Islet precursor cell (in vitro differentiated cells): Measurements from ENCODE around the gene HOXD8.
A peak's percentile ranks its signal among the peaks of the same experiment; 100 is the strongest.

ENCODE experiments used
- DNase-seq: peaks from one replicate; pipeline ENCODE4 v3.0.0-alpha.2; 2018

HOXD8 gene

DNA sequence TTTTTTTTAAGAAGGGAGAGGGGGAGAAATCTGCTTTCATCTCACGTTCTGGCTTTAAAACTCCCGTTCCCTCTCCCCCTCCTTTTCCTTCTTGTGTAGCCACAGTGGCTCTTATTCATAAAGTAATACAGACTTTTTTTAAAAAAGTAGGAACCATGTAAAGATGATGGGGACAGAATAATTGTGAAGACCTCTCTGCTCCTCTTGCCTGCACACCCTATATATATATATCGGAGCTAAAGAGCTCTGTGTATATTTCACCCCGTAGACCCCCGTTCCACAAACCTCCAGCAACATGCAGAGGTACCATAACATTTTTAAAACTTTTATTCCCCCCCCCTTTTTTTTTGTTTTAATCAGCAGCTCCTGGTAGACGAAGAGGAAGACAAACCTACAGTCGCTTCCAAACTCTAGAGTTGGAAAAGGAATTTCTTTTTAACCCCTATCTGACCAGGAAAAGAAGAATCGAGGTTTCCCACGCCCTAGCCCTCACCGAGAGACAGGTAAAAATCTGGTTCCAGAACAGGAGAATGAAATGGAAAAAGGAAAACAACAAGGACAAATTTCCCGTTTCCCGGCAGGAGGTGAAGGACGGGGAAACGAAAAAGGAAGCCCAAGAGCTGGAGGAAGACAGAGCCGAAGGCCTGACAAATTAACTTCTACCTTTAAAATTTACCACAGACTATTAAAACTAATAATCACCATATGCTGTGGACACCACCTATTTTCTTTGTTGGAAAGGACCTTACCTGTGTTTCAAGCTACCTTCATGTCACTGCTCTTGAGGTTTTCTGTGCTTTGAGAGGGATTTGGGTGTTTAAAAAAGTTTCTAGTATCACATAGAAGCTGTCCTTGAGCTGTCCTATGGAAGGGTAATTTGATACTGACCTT lies 1.7 kb downstream of the HOXD8 start:
- no peak for DNase-seq

DNA sequence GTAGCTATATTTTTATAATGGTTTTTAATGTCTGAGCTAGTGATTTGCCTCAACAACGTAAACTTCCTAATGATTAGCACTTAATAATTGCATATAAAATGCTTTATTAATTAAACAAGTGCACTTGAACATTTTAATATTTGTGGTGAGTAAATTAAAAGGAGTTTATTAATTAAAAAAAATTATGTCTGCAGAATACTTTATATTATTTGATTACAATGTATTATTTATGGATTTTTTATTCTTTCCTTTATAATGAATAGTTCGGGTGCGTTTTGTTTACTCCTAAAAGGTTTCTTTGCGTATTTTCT lies 2.3 kb downstream of the HOXD8 start:
- no peak for DNase-seq

GRCh38 chr2:176132205-176133171 lies 3.0 kb downstream of the HOXD8 start:
- no peak for DNase-seq

- DNase-seq, result no peak
Measured at GRCh38 chr2:176133389-176133788, 3.9 kb downstream of the HOXD8 start.

DNA sequence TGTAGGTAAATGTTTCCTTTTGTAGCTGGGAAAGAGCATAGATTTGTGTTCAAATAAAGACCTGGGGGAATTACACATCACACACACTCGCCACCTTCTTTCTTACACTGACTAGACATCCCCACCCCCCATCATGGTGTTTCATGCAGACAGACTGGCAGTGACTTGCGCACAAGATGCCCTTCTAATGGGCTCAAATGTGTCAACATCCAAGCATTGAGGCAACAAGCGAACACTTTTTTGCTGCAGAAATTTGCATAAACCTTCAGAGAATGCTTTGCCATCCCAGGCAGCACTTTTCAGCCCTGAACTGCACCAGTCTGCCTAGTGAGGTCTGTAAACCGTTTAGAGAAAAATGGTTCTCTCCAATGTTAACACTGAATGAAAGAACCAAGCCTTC lies 4.5 kb downstream of the HOXD8 start:
- DNase-seq, result no peak

DNA sequence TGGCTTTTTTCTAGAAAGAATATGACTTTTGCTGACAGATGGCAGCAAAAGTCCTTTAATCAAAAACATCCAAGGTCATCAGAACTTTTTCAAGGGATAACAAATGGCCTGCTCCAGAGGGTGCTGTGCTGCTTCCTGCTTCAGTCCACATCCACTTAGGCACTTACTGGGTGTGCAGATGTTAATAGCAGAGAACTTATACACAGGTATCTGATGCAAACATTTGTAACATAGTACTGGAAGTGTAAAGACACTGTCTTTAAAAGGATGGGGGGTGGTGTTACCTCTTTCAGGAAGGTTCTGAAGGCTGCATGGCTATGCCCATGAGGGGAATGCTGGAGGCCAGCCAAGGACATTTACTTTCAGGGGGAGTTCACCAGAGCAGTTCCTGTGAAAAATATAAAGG lies 5.5 kb downstream of the HOXD8 start:
- DNase-seq, result no peak

GRCh38 chr2:176136374-176137251 lies 7.1 kb downstream of the HOXD8 start:
- no peak for DNase-seq

- DNase-seq, result no peak
Measured at GRCh38 chr2:176137252-176137580, 7.7 kb downstream of the HOXD8 start.

DNA sequence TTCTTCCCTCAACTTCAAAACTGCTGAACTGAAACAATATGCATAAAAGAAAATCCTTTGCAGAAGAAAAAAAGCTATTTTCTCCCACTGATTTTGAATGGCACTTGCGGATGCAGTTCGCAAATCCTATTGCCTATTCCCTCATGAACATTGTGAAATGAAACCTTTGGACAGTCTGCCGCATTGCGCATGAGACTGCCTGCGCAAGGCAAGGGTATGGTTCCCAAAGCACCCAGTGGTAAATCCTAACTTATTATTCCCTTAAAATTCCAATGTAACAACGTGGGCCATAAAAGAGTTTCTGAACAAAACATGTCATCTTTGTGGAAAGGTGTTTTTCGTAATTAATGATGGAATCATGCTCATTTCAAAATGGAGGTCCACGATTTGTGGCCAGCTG lies 8.4 kb downstream of the HOXD8 start:
- DNase-seq, result no peak

- DNase-seq, result no peak
Measured at GRCh38 chr2:176138526-176138922, 9.0 kb downstream of the HOXD8 start.

DNA sequence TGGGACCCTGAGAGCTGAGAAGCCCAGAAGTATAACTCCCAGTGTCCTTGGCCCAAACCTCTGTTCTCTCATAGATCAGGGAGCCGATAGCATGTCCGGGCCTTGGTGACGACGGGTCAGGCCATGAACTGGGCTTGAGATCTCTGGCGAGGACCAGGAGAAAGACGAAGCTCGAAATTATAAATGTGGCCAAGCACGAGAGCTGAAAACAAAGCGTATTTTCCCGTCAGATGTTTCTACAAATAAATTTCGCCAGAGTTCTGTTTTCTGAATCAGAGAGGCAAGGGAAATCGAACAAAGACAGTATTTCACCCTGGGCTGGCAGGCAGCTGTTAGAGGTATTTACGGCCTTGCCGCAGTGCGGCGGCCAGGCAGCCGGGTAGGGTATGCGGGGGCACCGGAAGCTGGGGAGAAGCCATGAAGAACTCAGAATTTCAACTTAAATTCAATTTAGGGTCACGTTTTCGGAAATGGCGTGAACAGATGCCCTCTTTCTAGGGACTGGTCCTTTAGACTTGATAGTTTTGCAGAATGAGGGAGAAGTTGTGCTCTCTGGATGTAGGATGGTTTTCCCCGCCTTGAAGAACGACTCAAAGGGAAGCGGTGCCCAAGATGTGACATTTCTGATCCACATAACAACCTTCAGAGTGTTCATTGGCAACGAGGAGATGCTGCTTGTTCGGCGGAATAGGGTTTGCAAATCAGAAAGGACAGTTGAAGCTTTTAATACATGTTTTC lies 9.6 kb downstream of the HOXD8 start:
- no peak for DNase-seq

- no peak for DNase-seq
Measured at GRCh38 chr2:176139661-176140512, 10.4 kb downstream of the HOXD8 start.

- DNase-seq, result peak; percentile 89
Measured at GRCh38 chr2:176140513-176141317, 11.2 kb downstream of the HOXD8 start.

DNA sequence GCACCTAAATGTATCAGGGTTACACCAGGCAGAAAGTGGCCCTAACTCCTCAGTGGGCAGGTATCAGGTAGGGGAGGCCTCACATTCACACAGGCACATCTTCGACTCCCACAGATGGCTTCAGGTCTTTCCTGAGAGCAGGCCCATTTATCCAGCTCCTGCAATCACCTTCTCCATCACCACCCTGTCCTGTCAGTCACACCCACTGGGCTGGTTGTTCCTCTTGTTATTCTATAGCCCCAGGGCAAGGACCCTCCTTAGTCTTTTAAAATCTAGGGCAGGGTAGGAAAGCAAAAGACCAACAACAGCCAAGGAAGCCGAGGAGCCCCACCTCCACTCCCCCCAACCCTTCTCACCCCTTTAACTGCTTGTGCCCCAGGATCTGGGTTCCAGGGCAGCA lies 12.8 kb downstream of the HOXD8 start:
- DNase-seq, result no peak

GRCh38 chr2:176145085-176145969 lies 15.8 kb downstream of the HOXD8 start:
- no peak for DNase-seq

DNA sequence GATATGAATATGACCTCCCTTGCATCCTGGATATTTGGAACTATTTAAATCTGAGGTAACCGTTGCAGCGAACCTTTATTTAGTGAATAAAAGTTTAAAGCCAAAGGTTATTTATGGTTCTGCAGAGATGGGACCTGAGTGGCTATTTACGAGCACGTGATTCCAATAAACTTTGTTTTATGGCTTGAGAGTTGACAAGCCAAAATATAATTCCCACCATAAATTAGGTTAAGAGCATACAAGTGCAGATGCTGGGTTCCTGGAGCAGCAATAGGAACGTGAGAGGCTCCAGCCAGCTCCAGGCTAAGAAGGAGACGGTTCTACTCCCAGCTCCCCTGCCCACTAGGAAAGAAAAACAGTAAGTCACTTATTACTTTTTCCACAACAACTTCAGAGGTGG lies 16.6 kb downstream of the HOXD8 start:
- DNase-seq, result no peak

DNA sequence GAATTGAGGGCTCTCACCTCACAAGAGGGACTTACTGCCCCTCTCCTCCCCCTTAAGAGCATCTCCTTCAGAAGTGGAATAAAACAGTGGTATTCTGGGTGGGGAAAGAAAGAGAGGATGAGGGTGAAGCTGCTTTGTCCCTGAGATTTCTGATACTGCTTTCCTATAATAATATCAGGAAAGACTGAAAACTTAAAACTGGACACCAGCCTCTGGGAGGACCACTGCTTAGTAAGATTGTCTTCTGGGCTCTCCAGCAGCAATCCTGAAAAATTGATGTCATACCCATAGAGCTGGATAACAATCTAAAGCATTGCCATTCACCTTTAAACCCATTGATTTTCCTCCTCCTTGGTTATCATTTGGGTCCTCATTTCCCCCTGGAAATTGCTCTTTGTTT lies 17.1 kb downstream of the HOXD8 start:
- no peak for DNase-seq

- DNase-seq, result no peak
Measured at GRCh38 chr2:176147210-176147799, 17.8 kb downstream of the HOXD8 start.
